ENCODE measurements around the gene CCDC144A. TPM values are rescaled to one million over a fixed set of nuclear protein-coding genes. Genes with fewer than 3 reads are reported as not detected.
"Not testable (repeated sequence)": the region's sequence is repeated elsewhere in the genome, so short reads cannot be mapped to it uniquely, and the experiment has no call there.

The CCDC144A gene
- total RNA-seq, 1 experiment from 2014 or later, result 0.20 TPM

DNA sequence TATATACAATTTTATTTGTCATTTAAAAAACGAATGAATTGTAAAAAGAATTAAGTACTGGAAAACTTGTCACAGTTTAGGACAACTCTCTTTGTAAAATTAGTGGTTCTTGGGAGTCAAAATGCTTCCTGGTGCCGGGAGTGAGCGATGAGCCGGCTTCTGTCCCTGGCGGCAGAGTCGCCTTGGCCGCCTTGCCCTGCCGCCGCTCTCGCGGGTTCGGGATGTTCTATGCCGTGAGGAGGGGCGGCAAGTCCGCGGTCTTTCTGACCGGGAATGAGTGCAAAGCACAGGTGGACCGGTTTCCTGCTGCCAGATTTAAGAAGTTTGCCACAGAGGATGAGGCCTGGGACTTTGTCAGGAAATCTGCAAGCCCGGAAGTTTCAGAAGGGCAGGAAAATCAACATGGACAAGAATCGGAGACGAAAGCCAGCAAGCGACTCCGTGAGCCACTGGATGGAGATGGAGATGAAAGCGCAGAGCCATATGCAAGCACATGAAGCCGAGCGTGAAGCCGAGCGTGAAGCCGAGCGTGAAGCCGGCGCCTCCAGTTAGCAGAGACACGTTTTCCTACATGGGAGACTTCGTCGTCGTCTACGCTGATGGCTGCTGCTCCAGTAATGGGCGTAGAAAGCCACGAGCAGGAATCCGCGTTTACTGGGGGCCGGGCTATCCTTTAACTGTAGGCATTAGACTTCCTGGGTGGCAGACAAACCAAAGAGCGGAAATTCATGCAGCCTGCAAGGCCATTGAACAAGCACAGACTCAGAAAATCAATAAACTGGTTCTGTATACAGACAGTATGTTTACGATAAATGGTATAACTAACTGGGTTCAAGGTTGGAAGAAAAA lies 6.5 kb upstream of the CCDC144A start:
- H2AFZ ChIP-seq (ENCODE audit: low read depth, low read length, poor library complexity, severe bottlenecking); H3K27me3 ChIP-seq (ENCODE audit: insufficient read depth, low read length); H3K4me1 ChIP-seq (ENCODE audit: control insufficient read depth in 1 of 2, insufficient read depth in 2 of 2, low read length in 2 of 2); H3K9ac ChIP-seq (ENCODE audit: low read length); H3K4me3 ChIP-seq (replicated peaks in 1 of 2; ENCODE audit: low read depth in 1 of 2, low read length in 2 of 2); BruUV-seq (replicated peaks); H3K9me2 ChIP-seq (ENCODE audit: insufficient read depth); H3K27ac ChIP-seq (ENCODE audit: low read depth, low read length); POLR2A ChIA-PET; RAD21 ChIA-PET (ENCODE audit: low non-redundant PET in 1 of 2, low total read pairs in 2 of 2, uncharacterized antibody in 2 of 2, unreplicated experiment in 2 of 2); H4K20me1 ChIP-seq (ENCODE audit: insufficient read depth); CTCF ChIA-PET; intact Hi-C loops (cut with micrococcal nuclease); H3K79me2 ChIP-seq (ENCODE audit: insufficient read depth, low read length); ATAC-seq; DNase-seq (ENCODE audit: low read depth, low spot score); H3K9me3 ChIP-seq (ENCODE audit: control insufficient read depth in 1 of 2, insufficient read depth in 1 of 2, low read depth in 1 of 2, low read length in 2 of 2); H3K36me3 ChIP-seq (ENCODE audit: control insufficient read depth in 1 of 2, insufficient read depth in 2 of 2, low read length in 2 of 2); H3K4me2 ChIP-seq (ENCODE audit: low read length): not testable (repeated sequence)

DNA sequence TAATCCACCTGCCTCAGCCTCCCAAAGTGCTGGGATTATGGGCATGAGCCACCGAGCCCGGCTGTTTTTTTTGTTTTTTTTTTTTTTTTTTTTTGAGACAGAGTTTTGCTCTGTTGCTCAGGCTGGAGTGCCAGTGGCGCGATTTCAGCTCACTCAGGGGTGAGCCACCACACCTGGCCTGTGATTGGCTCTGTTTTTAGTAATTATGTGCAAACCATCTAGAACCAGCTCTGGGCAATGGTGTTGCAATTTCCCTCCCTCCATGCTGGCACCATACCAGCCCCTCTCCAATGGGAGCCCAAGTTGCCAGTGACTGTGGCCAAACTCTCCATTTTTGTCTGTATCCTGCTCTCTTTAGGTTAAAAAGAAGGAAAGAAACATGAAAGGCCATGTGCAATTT lies 4.0 kb upstream of the CCDC144A start:
- ATAC-seq; H3K27me3 ChIP-seq (ENCODE audit: insufficient read depth, low read length); CTCF ChIA-PET; intact Hi-C loops (cut with micrococcal nuclease); H3K27ac ChIP-seq (ENCODE audit: low read depth, low read length); H4K20me1 ChIP-seq (ENCODE audit: insufficient read depth); BruUV-seq (replicated peaks); DNase-seq (ENCODE audit: low read depth, low spot score); H3K9me2 ChIP-seq (ENCODE audit: insufficient read depth); H3K9me3 ChIP-seq (ENCODE audit: control insufficient read depth in 1 of 2, insufficient read depth in 1 of 2, low read depth in 1 of 2, low read length in 2 of 2); H2AFZ ChIP-seq (ENCODE audit: low read depth, low read length, poor library complexity, severe bottlenecking); H3K4me3 ChIP-seq (replicated peaks in 1 of 2; ENCODE audit: low read depth in 1 of 2, low read length in 2 of 2); H3K4me1 ChIP-seq (ENCODE audit: control insufficient read depth in 1 of 2, insufficient read depth in 2 of 2, low read length in 2 of 2); H3K36me3 ChIP-seq (ENCODE audit: control insufficient read depth in 1 of 2, insufficient read depth in 2 of 2, low read length in 2 of 2); H3K79me2 ChIP-seq (ENCODE audit: insufficient read depth, low read length); H3K4me2 ChIP-seq (ENCODE audit: low read length); H3K9ac ChIP-seq (ENCODE audit: low read length); RAD21 ChIA-PET (ENCODE audit: low non-redundant PET in 1 of 2, low total read pairs in 2 of 2, uncharacterized antibody in 2 of 2, unreplicated experiment in 2 of 2): not testable (repeated sequence)
- POLR2A ChIA-PET, result interaction anchor here (0.6 kb wide), 1 partner anchor 11 kb away, joined by 3 read pairs; no protein-coding TSS in a partner anchor

DNA sequence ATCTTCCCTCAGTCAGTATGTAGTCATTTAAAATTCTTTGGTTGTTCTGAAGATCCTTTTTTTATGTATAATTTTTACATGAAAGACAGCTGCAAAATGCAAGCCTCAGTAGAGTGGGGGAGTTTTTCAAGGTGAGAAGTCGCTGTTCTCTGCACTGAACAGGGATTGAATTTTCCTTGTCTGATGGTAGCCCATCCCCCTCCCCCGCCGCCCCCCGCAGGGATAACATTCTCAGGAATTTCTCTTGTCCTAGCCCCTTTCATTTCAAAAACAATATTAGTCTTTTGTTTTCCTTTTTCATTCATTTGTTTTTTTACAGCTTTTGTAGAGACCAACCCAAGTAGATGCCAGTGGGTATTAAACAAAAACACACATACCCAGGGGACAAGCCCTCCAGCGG lies 2.9 kb upstream of the CCDC144A start:
- H3K27ac ChIP-seq (ENCODE audit: low read depth, low read length); H3K4me1 ChIP-seq (ENCODE audit: control insufficient read depth in 1 of 2, insufficient read depth in 2 of 2, low read length in 2 of 2); H4K20me1 ChIP-seq (ENCODE audit: insufficient read depth); H3K9me2 ChIP-seq (ENCODE audit: insufficient read depth); POLR2A ChIA-PET; H3K36me3 ChIP-seq (ENCODE audit: control insufficient read depth in 1 of 2, insufficient read depth in 2 of 2, low read length in 2 of 2); BruUV-seq (replicated peaks); H3K4me3 ChIP-seq (replicated peaks in 1 of 2; ENCODE audit: low read depth in 1 of 2, low read length in 2 of 2); H3K79me2 ChIP-seq (ENCODE audit: insufficient read depth, low read length); H2AFZ ChIP-seq (ENCODE audit: low read depth, low read length, poor library complexity, severe bottlenecking); H3K4me2 ChIP-seq (ENCODE audit: low read length); H3K27me3 ChIP-seq (ENCODE audit: insufficient read depth, low read length); ATAC-seq; RAD21 ChIA-PET (ENCODE audit: low non-redundant PET in 1 of 2, low total read pairs in 2 of 2, uncharacterized antibody in 2 of 2, unreplicated experiment in 2 of 2); CTCF ChIA-PET; H3K9ac ChIP-seq (ENCODE audit: low read length); intact Hi-C loops (cut with micrococcal nuclease); DNase-seq (ENCODE audit: low read depth, low spot score); H3K9me3 ChIP-seq (ENCODE audit: control insufficient read depth in 1 of 2, insufficient read depth in 1 of 2, low read depth in 1 of 2, low read length in 2 of 2): not testable (repeated sequence)

DNA sequence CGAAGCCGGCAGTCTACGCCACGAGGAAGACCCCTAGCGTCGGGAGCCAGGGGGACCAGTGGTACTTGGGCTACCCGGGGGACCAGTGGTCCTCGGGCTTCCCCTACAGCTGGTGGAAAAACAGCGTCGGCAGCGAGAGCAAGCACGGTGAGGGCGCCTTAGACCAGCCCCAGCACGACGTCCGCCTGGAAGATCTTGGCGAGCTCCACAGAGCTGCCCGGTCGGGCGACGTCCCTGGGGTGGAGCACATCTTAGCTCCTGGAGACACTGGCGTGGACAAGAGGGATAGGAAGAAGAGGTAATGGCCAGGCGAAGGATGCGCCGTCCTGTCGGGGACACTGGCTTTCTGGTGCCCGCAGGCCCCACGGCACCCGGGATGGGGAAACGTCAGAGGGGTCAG lies 406 bp downstream of the CCDC144A start:
- POLR2A ChIA-PET; H3K4me1 ChIP-seq (ENCODE audit: control insufficient read depth in 1 of 2, insufficient read depth in 2 of 2, low read length in 2 of 2); H3K9ac ChIP-seq (ENCODE audit: low read length); H2AFZ ChIP-seq (ENCODE audit: low read depth, low read length, poor library complexity, severe bottlenecking); H3K79me2 ChIP-seq (ENCODE audit: insufficient read depth, low read length); CTCF ChIA-PET; H3K27me3 ChIP-seq (ENCODE audit: insufficient read depth, low read length); intact Hi-C loops (cut with micrococcal nuclease); H4K20me1 ChIP-seq (ENCODE audit: insufficient read depth); H3K27ac ChIP-seq (ENCODE audit: low read depth, low read length); H3K4me3 ChIP-seq (replicated peaks in 1 of 2; ENCODE audit: low read depth in 1 of 2, low read length in 2 of 2); BruUV-seq (replicated peaks); RAD21 ChIA-PET (ENCODE audit: low non-redundant PET in 1 of 2, low total read pairs in 2 of 2, uncharacterized antibody in 2 of 2, unreplicated experiment in 2 of 2); H3K4me2 ChIP-seq (ENCODE audit: low read length); H3K9me3 ChIP-seq (ENCODE audit: control insufficient read depth in 1 of 2, insufficient read depth in 1 of 2, low read depth in 1 of 2, low read length in 2 of 2); H3K36me3 ChIP-seq (ENCODE audit: control insufficient read depth in 1 of 2, insufficient read depth in 2 of 2, low read length in 2 of 2); ATAC-seq; H3K9me2 ChIP-seq (ENCODE audit: insufficient read depth); DNase-seq (ENCODE audit: low read depth, low spot score): not testable (repeated sequence)

Data from HCT116 (cell line).